GM12891 (cell line): ENCODE measurements around the gene MAL.
A peak's percentile ranks its signal among the peaks of the same experiment; 100 is the strongest.
"Not testable (repeated sequence)": the region's sequence is repeated elsewhere in the genome, so short reads cannot be mapped to it uniquely, and the experiment has no call there.

Experiments used
- DNase-seq: peaks from one replicate; pipeline ENCODE4 v3.0.0; 2011; ENCODE audit warnings: low spot score; ENCODE audit not compliant: insufficient read length
- FAIRE-seq: peaks from 2 replicates; lab custom pipeline; 2011; peaks lifted over from hg19 to GRCh38; lab: Jason Lieb, UNC
- PAX5 ChIP-seq: IDR thresholded peaks from 2 replicates; pipeline ENCODE4 v1.6.1; 2011; ENCODE audit warnings: low read length, moderate library complexity, mild to moderate bottlenecking; ENCODE audit not compliant: insufficient read depth, severe bottlenecking
- POLR2A ChIP-seq: IDR thresholded peaks from 2 replicates; pipeline ENCODE4 v1.6.1; 2011; ENCODE audit warnings: low read depth, low read length, control low read depth
- POLR2AphosphoS5 ChIP-seq: IDR thresholded peaks from 2 replicates; pipeline ENCODE4 v1.6.1; 2011; ENCODE audit warnings: low read depth, low read length, control low read depth
- POU2F2 ChIP-seq: IDR thresholded peaks from 2 replicates; pipeline ENCODE4 v1.6.1; 2011; ENCODE audit warnings: low read depth, mild to moderate bottlenecking, control low read depth, low read length, moderate library complexity
- SPI1 ChIP-seq: IDR thresholded peaks from 2 replicates; pipeline ENCODE4 v1.6.1; 2011; ENCODE audit warnings: low read depth, low read length, control low read depth
- TAF1 ChIP-seq: IDR thresholded peaks from 2 replicates; pipeline ENCODE4 v1.6.1; 2011; ENCODE audit warnings: low read depth, low read length, control low read depth

Gene MAL

GRCh38 chr2:95031726-95032116, 6.2 kb downstream of the MAL start:
- DNase-seq (no peak), FAIRE-seq (no peak)
- no peak for TF ChIP-seq POLR2AphosphoS5
- TF ChIP-seq SPI1, result no peak
- no peak for TF ChIP-seq PAX5
- TF ChIP-seq POLR2A, result no peak
- TF ChIP-seq TAF1, result no peak
- TF ChIP-seq POU2F2, result no peak

GRCh38 chr2:95032341-95032740, 6.8 kb downstream of the MAL start:
- TF ChIP-seq PAX5, result no peak
- no peak for DNase-seq
- no peak for FAIRE-seq

DNA sequence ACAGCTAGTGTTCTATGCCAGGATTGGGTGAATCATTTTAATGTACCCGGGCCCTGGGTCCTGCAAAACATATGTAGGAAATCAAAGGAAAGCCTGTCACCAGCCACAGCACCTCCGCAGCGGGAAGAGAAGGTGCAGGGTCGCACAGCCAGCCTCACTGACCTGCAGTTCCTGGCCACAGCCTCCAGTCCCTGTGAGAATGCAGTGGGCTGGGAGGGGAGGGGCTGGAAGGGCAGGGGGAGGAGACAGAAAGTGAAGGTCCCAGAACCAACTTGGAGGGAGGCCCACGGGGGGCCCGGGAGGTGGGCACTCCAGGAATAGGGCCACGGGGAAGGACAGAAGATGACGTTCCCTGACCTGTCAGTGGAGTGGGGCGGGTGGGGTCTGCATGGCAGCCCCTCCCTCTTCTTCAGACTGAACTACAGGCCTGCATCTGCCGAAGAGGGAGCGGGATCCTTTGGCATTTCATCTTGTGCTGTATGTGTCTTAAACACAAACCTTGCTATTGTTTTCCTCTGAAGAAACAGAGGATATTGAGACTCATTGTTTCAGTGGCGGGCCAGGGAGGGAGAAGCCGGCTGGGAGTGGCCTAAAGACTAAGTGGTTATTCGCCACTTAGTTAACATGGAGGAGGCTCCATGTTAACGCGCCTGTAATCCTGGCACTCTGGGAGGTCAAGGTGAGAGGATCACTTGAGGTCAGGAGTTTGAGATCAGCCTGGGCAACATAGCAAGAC, 7.5 kb downstream of the MAL start:
- FAIRE-seq (no peak), DNase-seq (no peak)
- TF ChIP-seq SPI1 (no peak), PAX5 (no peak), POLR2AphosphoS5 (no peak), POLR2A (no peak), TAF1 (no peak), POU2F2 (no peak)

DNA sequence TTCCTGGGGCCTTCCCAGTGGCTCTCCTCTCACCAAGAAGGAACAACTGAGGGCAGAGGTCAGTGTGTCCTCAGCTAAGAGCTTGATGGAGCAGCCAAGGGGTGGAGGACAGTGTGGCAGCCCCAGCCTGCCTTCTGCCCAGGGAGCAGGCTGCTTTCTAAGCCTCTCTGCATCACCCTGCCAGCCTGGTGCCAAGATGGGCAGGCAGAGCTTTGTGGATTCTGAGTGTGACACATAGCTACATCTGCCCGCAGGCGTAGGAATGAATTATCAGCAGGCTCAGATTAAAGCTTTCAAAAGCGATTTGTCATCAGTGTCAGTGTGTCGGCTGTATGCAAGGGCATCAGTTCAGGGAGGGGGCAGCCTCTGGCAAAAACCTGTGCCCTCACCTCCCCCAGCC, 8.7 kb downstream of the MAL start:
- DNase-seq (no peak), FAIRE-seq (no peak)

GRCh38 chr2:95034818-95035217, 9.3 kb downstream of the MAL start:
- TF ChIP-seq SPI1 (no peak), TAF1 (no peak), POLR2AphosphoS5 (no peak), POU2F2 (no peak), POLR2A (no peak), PAX5 (no peak)
- no peak for DNase-seq
- no peak for FAIRE-seq

More for the DNA sequence above, 8.7 kb downstream of the MAL start:
- TF ChIP-seq PAX5 (no peak), SPI1 (no peak), TAF1 (no peak), POLR2AphosphoS5 (no peak), POLR2A (no peak), POU2F2 (no peak)

- peak; percentile 71 for FAIRE-seq
- DNase-seq, result no peak
- no peak for TF ChIP-seq TAF1
- no peak for TF ChIP-seq SPI1
- no peak for TF ChIP-seq POU2F2
- no peak for TF ChIP-seq POLR2AphosphoS5
- no peak for TF ChIP-seq POLR2A
- no peak for TF ChIP-seq PAX5
These were observed 11.3 kb downstream of the MAL start for GRCh38 chr2:95036596-95037383.

DNA sequence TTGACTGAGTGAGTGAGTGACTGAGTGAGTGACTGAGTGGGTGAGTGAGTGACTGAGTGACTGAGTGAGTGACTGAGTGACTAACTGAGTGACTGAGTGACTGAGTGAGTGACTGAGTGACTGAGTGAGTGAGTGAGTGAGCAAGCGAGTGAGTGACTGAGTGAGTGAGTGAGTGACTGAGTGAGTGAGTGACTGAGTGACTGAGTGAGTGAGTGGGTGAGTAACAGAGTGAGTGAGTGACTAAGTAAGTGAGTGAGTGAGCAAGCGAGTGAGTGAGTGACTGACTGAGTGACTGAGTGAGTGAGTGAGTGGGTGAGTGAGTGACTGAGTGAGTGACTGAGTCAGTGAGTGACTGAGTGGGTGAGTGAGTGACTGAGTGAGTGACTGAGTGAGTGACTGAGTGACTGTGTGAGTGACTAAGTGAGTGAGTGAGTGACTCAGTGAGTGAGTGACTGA, 11.9 kb downstream of the MAL start:
- FAIRE-seq, result peak; percentile 33
- TF ChIP-seq POLR2A, result no peak
- no peak for TF ChIP-seq PAX5
- no peak for TF ChIP-seq SPI1
- TF ChIP-seq POLR2AphosphoS5, result no peak
- no peak for TF ChIP-seq TAF1
- no peak; the same call in 1 of the 2 replicates for TF ChIP-seq POU2F2
- no peak for DNase-seq

GRCh38 chr2:95037841-95038585, 12.5 kb downstream of the MAL start:
- FAIRE-seq, DNase-seq: not testable (repeated sequence)

DNA sequence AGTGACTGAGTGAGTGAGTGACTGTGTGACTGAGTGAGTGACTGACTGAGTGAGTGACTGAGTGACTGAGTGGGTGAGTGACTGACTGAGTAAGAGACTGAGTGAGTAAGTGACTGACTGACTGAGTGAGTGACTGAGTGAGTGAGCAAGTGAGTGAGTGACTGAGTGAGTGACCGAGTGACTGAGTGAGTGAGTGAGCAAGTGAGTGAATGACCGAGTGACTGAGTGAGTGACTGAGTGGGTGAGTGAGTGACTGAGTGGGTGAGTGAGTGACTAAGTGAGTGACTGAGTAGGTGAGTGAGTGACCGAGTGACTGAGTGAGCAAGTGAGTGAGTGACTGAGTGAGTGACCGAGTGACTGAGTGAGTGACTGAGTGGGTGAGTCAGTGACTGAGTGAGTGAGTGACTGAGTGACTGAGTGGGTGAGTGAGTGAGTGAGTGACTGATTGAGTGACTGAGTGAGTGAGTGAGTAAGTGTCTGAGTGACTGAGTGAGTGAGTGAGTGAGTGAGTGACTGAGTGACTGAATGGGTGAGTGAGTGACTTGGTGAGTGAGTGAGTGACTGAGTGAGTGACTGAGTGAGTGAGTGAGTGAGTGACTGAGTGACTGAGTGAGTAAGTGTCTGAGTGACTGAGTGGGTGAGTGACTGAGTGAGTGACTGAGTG, 13.3 kb downstream of the MAL start:
- DNase-seq, result no peak
- no peak for TF ChIP-seq TAF1
- no peak for FAIRE-seq

- no peak for FAIRE-seq
These were observed 13.9 kb downstream of the MAL start for GRCh38 chr2:95039363-95039762.

More at GRCh38 chr2:95039363-95039762, 13.9 kb downstream of the MAL start:
- no peak for DNase-seq
- TF ChIP-seq POLR2A, result no peak
- no peak; the same call in none of the 2 replicates for TF ChIP-seq POU2F2
- TF ChIP-seq SPI1, result no peak
- no peak for TF ChIP-seq TAF1
- no peak for TF ChIP-seq PAX5
